ENCODE measurements around the gene CCDC15. TPM values are rescaled to one million over a fixed set of nuclear protein-coding genes. Genes with fewer than 3 reads are reported as not detected.

CCDC15 gene
- total RNA-seq, 1 experiment from 2014 or later, result 4.0 TPM

DNA sequence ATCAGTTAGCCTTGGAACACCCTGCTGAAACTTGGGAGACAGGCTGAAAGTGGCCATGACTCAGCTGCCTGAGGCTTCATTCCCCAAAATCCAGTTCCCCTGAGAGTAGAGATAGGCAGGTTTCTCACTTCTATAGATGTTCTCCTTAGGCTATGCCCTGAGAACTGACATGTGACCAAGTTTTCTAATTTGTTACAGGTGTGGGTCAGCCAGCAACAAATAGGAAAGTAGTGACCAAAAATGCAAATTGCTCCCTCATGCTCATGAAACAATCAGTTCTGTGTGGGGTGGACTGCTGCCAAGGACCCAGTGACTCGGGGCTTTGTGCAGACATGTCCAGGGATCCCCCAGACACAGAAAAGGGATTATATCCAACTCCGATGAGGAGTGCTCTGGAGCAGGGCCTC lies 7.3 kb upstream of the CCDC15 start:
- H3K4me3 ChIP-seq (ENCODE audit: low read depth, low read length), result no peak overlapping the region
- H3K4me1 ChIP-seq, result no peaks in the 10 kb centered on the region
- CTCF ChIA-PET, result no interaction called here
- no peaks in the 10 kb centered on the region for H3K27me3 ChIP-seq (replicated peaks; ENCODE audit: control insufficient read depth, insufficient read depth, low read length)
- no peaks in the 10 kb centered on the region for H3K36me3 Mint-ChIP-seq (ENCODE audit: insufficient read depth, unreplicated experiment)
- H3K9me3 ChIP-seq, result no peaks in the 10 kb centered on the region
- no peaks in the 10 kb centered on the region for H3K36me3 ChIP-seq (ENCODE audit: control insufficient read depth, insufficient read depth, low read length)
- H3K4me3 Mint-ChIP-seq (ENCODE audit: unreplicated experiment), result no peak overlapping the region
- H3K4me1 Mint-ChIP-seq (ENCODE audit: low read depth, unreplicated experiment), result no peaks in the 10 kb centered on the region
- TF ChIP-seq, protein P1, sequence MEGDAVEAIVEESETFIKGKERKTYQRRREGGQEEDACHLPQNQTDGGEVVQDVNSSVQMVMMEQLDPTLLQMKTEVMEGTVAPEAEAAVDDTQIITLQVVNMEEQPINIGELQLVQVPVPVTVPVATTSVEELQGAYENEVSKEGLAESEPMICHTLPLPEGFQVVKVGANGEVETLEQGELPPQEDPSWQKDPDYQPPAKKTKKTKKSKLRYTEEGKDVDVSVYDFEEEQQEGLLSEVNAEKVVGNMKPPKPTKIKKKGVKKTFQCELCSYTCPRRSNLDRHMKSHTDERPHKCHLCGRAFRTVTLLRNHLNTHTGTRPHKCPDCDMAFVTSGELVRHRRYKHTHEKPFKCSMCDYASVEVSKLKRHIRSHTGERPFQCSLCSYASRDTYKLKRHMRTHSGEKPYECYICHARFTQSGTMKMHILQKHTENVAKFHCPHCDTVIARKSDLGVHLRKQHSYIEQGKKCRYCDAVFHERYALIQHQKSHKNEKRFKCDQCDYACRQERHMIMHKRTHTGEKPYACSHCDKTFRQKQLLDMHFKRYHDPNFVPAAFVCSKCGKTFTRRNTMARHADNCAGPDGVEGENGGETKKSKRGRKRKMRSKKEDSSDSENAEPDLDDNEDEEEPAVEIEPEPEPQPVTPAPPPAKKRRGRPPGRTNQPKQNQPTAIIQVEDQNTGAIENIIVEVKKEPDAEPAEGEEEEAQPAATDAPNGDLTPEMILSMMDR (IDR thresholded peaks at IDR 0.05; ENCODE audit: insufficient read depth in 1 of 2, low read depth in 1 of 2, low read length in 1 of 2, severe bottlenecking in 1 of 2, unreplicated experiment in 1 of 2), result no peak
- H3K9me3 Mint-ChIP-seq (ENCODE audit: unreplicated experiment), result peaks cover 13% of the 10 kb centered on the region
- H3K27me3 Mint-ChIP-seq (ENCODE audit: insufficient read depth, unreplicated experiment), result peaks cover 9% of the 10 kb centered on the region
- no peak overlapping the region for H3K27ac Mint-ChIP-seq (ENCODE audit: unreplicated experiment)
- no TSS peak for BruUV-seq (replicated peaks)
- DNase-seq, result no peak
- intact Hi-C loops (cut with micrococcal nuclease; ENCODE audit: unreplicated experiment), result no loop called here
- POLR2A ChIA-PET, result no interaction called here

GRCh38 chr11:124950601-124951330 lies 3.2 kb upstream of the CCDC15 start:
- H3K36me3 Mint-ChIP-seq (ENCODE audit: insufficient read depth, unreplicated experiment), result no peaks in the 10 kb centered on the region
- no TSS peak for BruUV-seq (replicated peaks)
- no peak overlapping the region for H3K27ac Mint-ChIP-seq (ENCODE audit: unreplicated experiment)
- no peak for DNase-seq
- Histone ChIP-seq H3K36me3 (ENCODE audit: control insufficient read depth, insufficient read depth, low read length) (no peaks in the 10 kb centered on the region), H3K4me1 (peaks cover 5% of the 10 kb centered on the region; the same call in 1 of the 2 replicates), H3K27me3 (replicated peaks; ENCODE audit: control insufficient read depth, insufficient read depth, low read length) (no peaks in the 10 kb centered on the region), H3K9me3 (no peaks in the 10 kb centered on the region), H3K4me3 (ENCODE audit: low read depth, low read length) (no peak overlapping the region)
- no peak overlapping the region for H3K4me3 Mint-ChIP-seq (ENCODE audit: unreplicated experiment)
- no peaks in the 10 kb centered on the region for H3K4me1 Mint-ChIP-seq (ENCODE audit: low read depth, unreplicated experiment)
- TF ChIP-seq, protein P1 (IDR thresholded peaks at IDR 0.05; ENCODE audit: insufficient read depth in 1 of 2, low read depth in 1 of 2, low read length in 1 of 2, severe bottlenecking in 1 of 2, unreplicated experiment in 1 of 2), result no peak
- H3K27me3 Mint-ChIP-seq (ENCODE audit: insufficient read depth, unreplicated experiment), result peaks cover 9% of the 10 kb centered on the region
- CTCF ChIA-PET, result interaction anchor here (1.3 kb wide), 1 partner anchor 75 kb away, joined by 4 read pairs; no protein-coding TSS in a partner anchor
- intact Hi-C loops (cut with micrococcal nuclease; ENCODE audit: unreplicated experiment), result no loop called here
- H3K9me3 Mint-ChIP-seq (ENCODE audit: unreplicated experiment), result peaks cover 13% of the 10 kb centered on the region
- POLR2A ChIA-PET, result no interaction called here

- POLR2A ChIA-PET, result no interaction called here
- intact Hi-C loops (cut with micrococcal nuclease; ENCODE audit: unreplicated experiment), result no loop called here
- TF ChIP-seq, protein P1 (IDR thresholded peaks at IDR 0.05; ENCODE audit: insufficient read depth in 1 of 2, low read depth in 1 of 2, low read length in 1 of 2, severe bottlenecking in 1 of 2, unreplicated experiment in 1 of 2), result no peak
- Mint-ChIP-seq H3K36me3 (ENCODE audit: insufficient read depth, unreplicated experiment) (no peaks in the 10 kb centered on the region), H3K27ac (ENCODE audit: unreplicated experiment) (no peak overlapping the region), H3K27me3 (ENCODE audit: insufficient read depth, unreplicated experiment) (peaks cover 9% of the 10 kb centered on the region), H3K4me3 (ENCODE audit: unreplicated experiment) (no peak overlapping the region), H3K4me1 (ENCODE audit: low read depth, unreplicated experiment) (no peaks in the 10 kb centered on the region), H3K9me3 (ENCODE audit: unreplicated experiment) (peaks cover 13% of the 10 kb centered on the region)
- no TSS peak for BruUV-seq (replicated peaks)
- Histone ChIP-seq H3K4me1 (peaks cover 5% of the 10 kb centered on the region; the same call in 1 of the 2 replicates), H3K9me3 (no peaks in the 10 kb centered on the region), H3K4me3 (ENCODE audit: low read depth, low read length) (no peak overlapping the region), H3K36me3 (ENCODE audit: control insufficient read depth, insufficient read depth, low read length) (no peaks in the 10 kb centered on the region), H3K27me3 (replicated peaks; ENCODE audit: control insufficient read depth, insufficient read depth, low read length) (no peaks in the 10 kb centered on the region)
- DNase-seq, result no peak
- CTCF ChIA-PET, result no interaction called here
Measured at GRCh38 chr11:124951341-124951740, 2.7 kb upstream of the CCDC15 start.

Data from Caco-2 (cell line).